HCT116 (cell line): ENCODE results near the gene POP7. TPM values are rescaled to one million over a fixed set of nuclear protein-coding genes. Genes with fewer than 3 reads are reported as not detected.

ENCODE experiments used
- ATAC-seq: fragments of 200-7000 bp; cut with Tn5 transposase; 2 replicates; pipeline ENCODE4 v1.9.1; 2020; ENCODE audit warnings: mild to moderate bottlenecking, moderate library complexity
- BruUV-seq: library from RNA; stranded (reverse); fragments of 400-500 nt; replicated peaks from 2 replicates; lab custom pipeline; 2021; lab: Mats Ljungman, UMichigan
- CTCF ChIA-PET: fragments of 300-600 bp; sonication (Branson Sonifier 250); formaldehyde crosslinking; loops from one replicate; lab custom pipeline; 2021; ENCODE audit warnings: antibody characterized with exemption; lab: Charles Lee
- POLR2A ChIA-PET: fragments of 300-600, 350-600 bp; sonication (Branson Sonifier 250); formaldehyde crosslinking; loops from one replicate; lab custom pipeline; 2021; ENCODE audit warnings: antibody characterized with exemption; lab: Charles Lee
- RAD21 ChIA-PET, 2 experiments: fragments of 300-600 bp; sonication (Branson Sonifier 250); formaldehyde crosslinking; loops; one replicate each; lab custom pipeline; 2023; ENCODE audit warnings: low total read pairs in 2 of 2; ENCODE audit not compliant: uncharacterized antibody in 2 of 2, unreplicated experiment in 2 of 2, low non-redundant PET in 1 of 2; lab: Charles Lee
- DNase-seq: peaks from one replicate; pipeline ENCODE4 v3.0.0-alpha.2; 2010; ENCODE audit warnings: low read depth, low spot score
- H2AFZ ChIP-seq: fragments of 200-600 bp; shearing (Covaris generic), sonication (generic); 2 replicates; pipeline ENCODE4 v1.6.1; 2017; ENCODE audit warnings: low read depth, mixed run types, mixed read lengths, antibody characterized with exemption, low read length; ENCODE audit not compliant: poor library complexity, severe bottlenecking
- H3K27ac ChIP-seq: 2 replicates; pipeline ENCODE4 v1.5.1; 2012; ENCODE audit warnings: low read depth, low read length
- H3K27me3 ChIP-seq: fragments of 200-600 bp; sonication (generic); 2 replicates; pipeline ENCODE4 v1.6.1; 2016; ENCODE audit warnings: mixed run types, low read length, mixed read lengths; ENCODE audit not compliant: insufficient read depth
- H3K36me3 ChIP-seq, 2 experiments: fragments of 200-500 bp in 1 of 2; fragments of 200-600 bp in 1 of 2; sonication (Bioruptor generic) in 1 of 2; sonication (generic) in 1 of 2; 2 replicates each; pipeline versions ENCODE4 v1.5.1 to v1.6.1; 2014 to 2016; ENCODE audit warnings: low read length in 2 of 2, inconsistent platforms in 1 of 2, mixed read lengths in 1 of 2, mixed run types in 1 of 2; ENCODE audit not compliant: insufficient read depth in 2 of 2, control insufficient read depth in 1 of 2
- H3K4me1 ChIP-seq, 2 experiments: fragments of 200-600 bp in 1 of 2; sonication (generic) in 1 of 2; 2 replicates each; pipeline versions ENCODE4 v1.5.1 to v1.6.1; 2012 to 2017; ENCODE audit warnings: low read length in 2 of 2, inconsistent platforms in 1 of 2, mild to moderate bottlenecking in 1 of 2, mixed read lengths in 1 of 2, mixed run types in 1 of 2, moderate library complexity in 1 of 2; ENCODE audit not compliant: insufficient read depth in 2 of 2, control insufficient read depth in 1 of 2
- H3K4me2 ChIP-seq: fragments of 200-600 bp; sonication (generic); 2 replicates; pipeline ENCODE4 v1.6.1; 2017; ENCODE audit warnings: mixed run types, low read length, mixed read lengths
- H3K4me3 ChIP-seq, 2 experiments: fragments of 200-600 bp in 1 of 2; sonication (generic) in 1 of 2; replicated peaks in 1 of 2; 2 replicates each; pipeline ENCODE4 v1.5.1; 2011 to 2016; ENCODE audit warnings: low read length in 2 of 2, control low read depth in 1 of 2, low read depth in 1 of 2, mild to moderate bottlenecking in 1 of 2, mixed read lengths in 1 of 2, mixed run types in 1 of 2
- H3K79me2 ChIP-seq: fragments of 200-600 bp; sonication (generic); 2 replicates; pipeline ENCODE4 v1.6.1; 2017; ENCODE audit warnings: mild to moderate bottlenecking, mixed run types, low read length, moderate library complexity, mixed read lengths; ENCODE audit not compliant: insufficient read depth
- H3K9ac ChIP-seq: fragments of 200-600 bp; sonication (generic); 2 replicates; pipeline ENCODE4 v1.6.1; 2016; ENCODE audit warnings: low read length, mixed read lengths
- H3K9me2 ChIP-seq: fragments of 200-600 bp; sonication (generic), shearing (Covaris generic); 2 replicates; pipeline ENCODE4 v1.6.1; 2017; ENCODE audit warnings: mixed run types, mild to moderate bottlenecking, moderate library complexity; ENCODE audit not compliant: insufficient read depth
- H3K9me3 ChIP-seq, 2 experiments: fragments of 200-500 bp in 1 of 2; fragments of 200-600 bp in 1 of 2; sonication (Bioruptor generic) in 1 of 2; sonication (generic) in 1 of 2; 2 replicates each; pipeline ENCODE4 v1.6.1; 2014 to 2017; ENCODE audit warnings: low read length in 2 of 2, mixed read lengths in 2 of 2, inconsistent platforms in 1 of 2, low read depth in 1 of 2, mild to moderate bottlenecking in 1 of 2, mixed run types in 1 of 2, moderate library complexity in 1 of 2; ENCODE audit not compliant: control insufficient read depth in 1 of 2, insufficient read depth in 1 of 2
- H4K20me1 ChIP-seq: fragments of 200-600 bp; sonication (generic), shearing (Covaris generic); 2 replicates; pipeline ENCODE4 v1.6.1; 2017; ENCODE audit warnings: mixed run types, mild to moderate bottlenecking, moderate library complexity; ENCODE audit not compliant: insufficient read depth
- ATF3 ChIP-seq: IDR thresholded peaks from 2 replicates; pipeline ENCODE4 v1.6.1; 2012
- CTCF ChIP-seq, 3 experiments: fragments of 200-600 bp in 1 of 3; sonication (generic) in 1 of 3; IDR thresholded peaks in 2 of 3; conservative IDR thresholded peaks in 1 of 3; 2 replicates each; pipeline ENCODE4 v1.5.1; 2012 to 2017; ENCODE audit warnings: low read depth in 2 of 3, low read length in 2 of 3, antibody characterized with exemption in 1 of 3, borderline replicate concordance in 1 of 3, control low read depth in 1 of 3, mild to moderate bottlenecking in 1 of 3, mixed read lengths in 1 of 3, mixed run types in 1 of 3, moderate library complexity in 1 of 3; ENCODE audit not compliant: insufficient read depth in 1 of 3
- EZH2phosphoT487 ChIP-seq: fragments of 200-600 bp; IDR thresholded peaks from 2 replicates; pipeline ENCODE4 v1.6.1; 2018; ENCODE audit warnings: antibody characterized with exemption, borderline replicate concordance
- FOSL1 ChIP-seq: IDR thresholded peaks from 2 replicates; pipeline ENCODE4 v1.6.1; 2012; ENCODE audit warnings: low read depth
- JUND ChIP-seq: IDR thresholded peaks from 2 replicates; pipeline ENCODE4 v1.6.1; 2012
- POLR2AphosphoS5 ChIP-seq: IDR thresholded peaks from 2 replicates; pipeline ENCODE4 v1.6.1; 2011; ENCODE audit warnings: mild to moderate bottlenecking, low read depth, low read length, moderate library complexity
- REST ChIP-seq: IDR thresholded peaks from 2 replicates; pipeline ENCODE4 v1.6.1; 2012; ENCODE audit warnings: low read depth
- SIN3A ChIP-seq: IDR thresholded peaks from 2 replicates; pipeline ENCODE4 v1.6.1; 2012; ENCODE audit warnings: low read depth
- SP1 ChIP-seq: IDR thresholded peaks from 2 replicates; pipeline ENCODE4 v1.6.1; 2012; ENCODE audit warnings: low read depth
- SRF ChIP-seq: IDR thresholded peaks from 2 replicates; pipeline ENCODE4 v1.6.1; 2012; ENCODE audit warnings: low read depth
- TCF7L2 ChIP-seq: IDR thresholded peaks from 2 replicates; pipeline ENCODE4 v1.7.0; 2011; ENCODE audit warnings: borderline replicate concordance, inconsistent platforms; ENCODE audit not compliant: insufficient read depth, insufficient read length; ENCODE audit errors: extremely low read depth
- ZBTB33 ChIP-seq: IDR thresholded peaks from 2 replicates; pipeline ENCODE4 v1.6.1; 2011; ENCODE audit warnings: mild to moderate bottlenecking, low read length, moderate library complexity; ENCODE audit not compliant: insufficient replicate concordance; ENCODE audit errors: extremely low read depth
- ZNF274 ChIP-seq: fragments of 200-500 bp; sonication (Bioruptor generic); IDR thresholded peaks from 2 replicates; pipeline ENCODE4 v1.6.1; 2014; ENCODE audit warnings: mild to moderate bottlenecking, low read depth, low read length, inconsistent platforms
- intact Hi-C: fragments of 100-400 bp; cut with micrococcal nuclease; formaldehyde crosslinking; loops from 2 replicates; pipeline ENCODE4 v1.10.0; 2022
- total RNA-seq: library from RNA; stranded (reverse); gene quantifications from one replicate; pipeline ENCODE4 v1.2.1, GENCODE V29; 2021; ENCODE audit not compliant: unreplicated experiment

The POP7 gene
- total RNA-seq, 1 experiment from 2014 or later, result 67.5 TPM

GRCh38 chr7:100665168-100665726 is 40.7 kb upstream of the POP7 start:
- no peaks in the 10 kb centered on the region for H3K27me3 ChIP-seq
- intact Hi-C loops, result no loop called here
- no peaks in the 10 kb centered on the region for H3K9me2 ChIP-seq
- ChIA-PET POLR2A (no interaction called here), RAD21 (no interaction called here), CTCF (interaction anchor here (0.6 kb wide), 1 partner anchor 32 kb away, joined by 3 read pairs; no protein-coding TSS in a partner anchor)
- no peak for ATAC-seq
- no peaks in the 10 kb centered on the region for H4K20me1 ChIP-seq
- no peak overlapping the region for H3K4me3 ChIP-seq
- TF ChIP-seq POLR2AphosphoS5 (no peak), EZH2phosphoT487 (no peak), SRF (no peak), REST (no peak), TCF7L2 (no peak), ATF3 (no peak), CTCF (IDR thresholded peaks at IDR 0.05 in 2 of 3, conservative IDR thresholded peaks at IDR 0.05 in 1 of 3; ENCODE audit: borderline replicate concordance in 1 of 3, insufficient read depth in 1 of 3, low read depth in 2 of 3, low read length in 2 of 3) (no peak), ZBTB33 (no peak), ZNF274 (no peak), FOSL1 (no peak), SP1 (no peak), JUND (no peak), SIN3A (no peak)
- no peak overlapping the region for H3K4me2 ChIP-seq
- no peak for DNase-seq
- H3K27ac ChIP-seq, result no peak overlapping the region
- H3K9ac ChIP-seq, result no peak overlapping the region
- H3K36me3 ChIP-seq, result no peaks in the 10 kb centered on the region
- H3K79me2 ChIP-seq, result no peaks in the 10 kb centered on the region
- H2AFZ ChIP-seq, result no peak overlapping the region
- H3K9me3 ChIP-seq, result no peaks in the 10 kb centered on the region
- H3K4me1 ChIP-seq, result peaks cover 10 to 17% of the 10 kb centered on the region in 2 experiments; a peak in 3 of 4 replicates
- no TSS peak for BruUV-seq
